ENCODE measurements around the gene NTMT1. TPM values are rescaled to one million over a fixed set of nuclear protein-coding genes. Genes with fewer than 3 reads are reported as not detected.

The NTMT1 gene
- total RNA-seq, 4 donors from 2014 or later, result 7.0 to 26.0 (median 16.9) TPM

- no peak for TF ChIP-seq CTCF (IDR thresholded peaks at IDR 0.05; ENCODE audit: low read depth)
Observed at GRCh38 chr9:129671519-129671918, 45.6 kb downstream of the NTMT1 start.

GRCh38 chr9:129672702-129673101 is 46.7 kb downstream of the NTMT1 start:
- no peak for TF ChIP-seq CTCF (IDR thresholded peaks at IDR 0.05; ENCODE audit: low read depth)

- TF ChIP-seq CTCF (IDR thresholded peaks at IDR 0.05; ENCODE audit: low read depth), result no peak
Observed at GRCh38 chr9:129673602-129674001, 47.6 kb downstream of the NTMT1 start.

- no peak for TF ChIP-seq CTCF (IDR thresholded peaks at IDR 0.05; ENCODE audit: low read depth)
Observed at GRCh38 chr9:129674229-129674628, 48.3 kb downstream of the NTMT1 start.

- TF ChIP-seq CTCF (IDR thresholded peaks at IDR 0.05; ENCODE audit: low read depth), result no peak
Observed at GRCh38 chr9:129675620-129676019, 49.7 kb downstream of the NTMT1 start.

GRCh38 chr9:129676287-129676686 is 50.3 kb downstream of the NTMT1 start:
- no peak for TF ChIP-seq CTCF (IDR thresholded peaks at IDR 0.05; ENCODE audit: low read depth)

- no peak for TF ChIP-seq CTCF (IDR thresholded peaks at IDR 0.05; ENCODE audit: low read depth)
Observed at GRCh38 chr9:129676975-129677374, 51.0 kb downstream of the NTMT1 start.

All from subcutaneous adipose tissue (tissue), 4 donors.